Gastrocnemius medialis (tissue), 4 donors: ENCODE measurements around the gene ZNF660. TPM values are rescaled to one million over a fixed set of nuclear protein-coding genes. Genes with fewer than 3 reads are reported as not detected.

Source experiments
- ATAC-seq, 2 donors: fragments of 150-250 bp; one replicate each; pipeline ENCODE4 v1.9.1; 2016
- DNase-seq, 2 donors: peaks; one replicate each; pipeline ENCODE4 v3.0.0-alpha.2; 2019
- H3K27ac ChIP-seq, 4 donors: fragments of 200-600 bp; sonication (generic); 1 replicate in 1 of 4; 2 replicates in 3 of 4; pipeline ENCODE4 v1.5.1; 2016 to 2018; ENCODE audit warnings: mild to moderate bottlenecking in 2 of 4, moderate library complexity in 1 of 4
- H3K27me3 ChIP-seq, 3 donors: fragments of 200-600 bp; sonication (generic) in 2 of 3; 1 replicate in 1 of 3; 2 replicates in 2 of 3; pipeline versions ENCODE4 v1.5.1 to v1.6.0; 2016 to 2019; ENCODE audit warnings: mild to moderate bottlenecking in 1 of 3, moderate library complexity in 1 of 3
- H3K36me3 ChIP-seq, 2 donors: fragments of 200-600 bp; sonication (generic) in 1 of 2; one replicate each; pipeline ENCODE4 v1.5.1; 2017 to 2018
- H3K4me1 ChIP-seq, 2 donors: fragments of 200-600 bp; sonication (generic) in 1 of 2; one replicate each; pipeline ENCODE4 v1.5.1; 2016 to 2017; ENCODE audit warnings: mild to moderate bottlenecking in 2 of 2
- H3K4me3 ChIP-seq, 4 donors: fragments of 200-600 bp; sonication (generic) in 3 of 4; 1 replicate in 1 of 4; 2 replicates in 3 of 4; pipeline ENCODE4 v1.5.1; 2016 to 2019; ENCODE audit warnings: mild to moderate bottlenecking in 2 of 4
- H3K9me3 ChIP-seq, 3 donors: fragments of 200-600 bp; sonication (generic) in 2 of 3; 1 replicate in 1 of 3; 2 replicates in 2 of 3; pipeline ENCODE4 v1.5.1; 2016 to 2019
- POLR2A ChIP-seq, 2 donors: fragments of 450-650 bp; IDR thresholded peaks; one replicate each; pipeline ENCODE4 v1.6.1; 2017; ENCODE audit warnings: antibody characterized with exemption in 2 of 2, mild to moderate bottlenecking in 2 of 2, moderate library complexity in 2 of 2
- in situ Hi-C, 4 donors: fragments of 200-750 bp; cut with MboI; loops; one replicate each; pipeline versions ENCODE4 v1.15.0 to v1.8.0; 2017; ENCODE audit warnings: low sequenced_read_pairs in 4 of 4
- intact Hi-C: fragments of 100-400 bp; cut with DNase I; formaldehyde crosslinking; loops from one replicate; pipeline ENCODE4 v1.15.1; 2023; ENCODE audit warnings: low total_unique reads
- total RNA-seq, 4 donors: library from RNA; depleted of rRNA; stranded (reverse); fragments of >200 nt; gene quantifications; one replicate each; pipeline versions ENCODE4 v1.1.0 to v1.2.3, GENCODE V29; 2016
- TF ChIP-seq, protein P1 (sequence below), 5 experiments: fragments of 450-650 bp in 3 of 5; fragments of 200-600 bp in 2 of 5; sonication (generic) in 2 of 5; IDR thresholded peaks in 4 of 5; conservative IDR thresholded peaks in 1 of 5; 1 replicate in 4 of 5; 2 replicates in 1 of 5; pipeline ENCODE4 v1.5.1; 2016 to 2019; ENCODE audit warnings: antibody characterized with exemption in 5 of 5, mild to moderate bottlenecking in 3 of 5, moderate library complexity in 3 of 5

Gene ZNF660
- total RNA-seq, 4 donors from 2014 or later: 0.13 to 0.39 (median 0.28) TPM

DNA sequence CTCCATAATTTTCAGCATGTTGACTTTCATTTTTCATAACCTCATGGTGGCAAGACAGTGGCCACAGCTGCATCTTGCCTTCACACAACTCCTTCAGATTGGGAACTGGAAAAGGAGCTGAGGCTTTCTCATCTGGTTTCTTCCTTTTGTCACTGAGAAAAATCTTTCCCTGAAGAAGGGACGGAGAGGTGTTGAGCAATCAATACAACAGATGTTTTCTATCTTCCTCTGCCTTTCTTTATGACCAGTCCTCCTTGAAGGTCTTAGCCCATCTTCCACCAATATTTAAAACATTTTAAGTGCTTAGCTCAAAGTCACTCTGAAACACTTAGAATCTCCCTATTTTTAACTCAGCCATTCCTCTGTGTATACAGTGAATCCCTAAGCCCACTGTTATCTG, 11.9 kb downstream of the ZNF660 start:
- no peak for DNase-seq
- Histone ChIP-seq H3K9me3 (peaks cover 0 to 23% (median 3%) of the 10 kb centered on the region in 3 donors), H3K4me3 (no peak overlapping the region), H3K4me1 (no peaks in the 10 kb centered on the region), H3K36me3 (peaks cover 0 to 14% of the 10 kb centered on the region in 2 donors), H3K27ac (no peak overlapping the region), H3K27me3 (no peaks in the 10 kb centered on the region)
- TF ChIP-seq, protein P1, sequence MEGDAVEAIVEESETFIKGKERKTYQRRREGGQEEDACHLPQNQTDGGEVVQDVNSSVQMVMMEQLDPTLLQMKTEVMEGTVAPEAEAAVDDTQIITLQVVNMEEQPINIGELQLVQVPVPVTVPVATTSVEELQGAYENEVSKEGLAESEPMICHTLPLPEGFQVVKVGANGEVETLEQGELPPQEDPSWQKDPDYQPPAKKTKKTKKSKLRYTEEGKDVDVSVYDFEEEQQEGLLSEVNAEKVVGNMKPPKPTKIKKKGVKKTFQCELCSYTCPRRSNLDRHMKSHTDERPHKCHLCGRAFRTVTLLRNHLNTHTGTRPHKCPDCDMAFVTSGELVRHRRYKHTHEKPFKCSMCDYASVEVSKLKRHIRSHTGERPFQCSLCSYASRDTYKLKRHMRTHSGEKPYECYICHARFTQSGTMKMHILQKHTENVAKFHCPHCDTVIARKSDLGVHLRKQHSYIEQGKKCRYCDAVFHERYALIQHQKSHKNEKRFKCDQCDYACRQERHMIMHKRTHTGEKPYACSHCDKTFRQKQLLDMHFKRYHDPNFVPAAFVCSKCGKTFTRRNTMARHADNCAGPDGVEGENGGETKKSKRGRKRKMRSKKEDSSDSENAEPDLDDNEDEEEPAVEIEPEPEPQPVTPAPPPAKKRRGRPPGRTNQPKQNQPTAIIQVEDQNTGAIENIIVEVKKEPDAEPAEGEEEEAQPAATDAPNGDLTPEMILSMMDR (IDR thresholded peaks at IDR 0.05 in 4 of 5, conservative IDR thresholded peaks at IDR 0.05 in 1 of 5): no peak
- no peak for TF ChIP-seq POLR2A (IDR thresholded peaks at IDR 0.05)
- intact Hi-C loops: no loop called here
- in situ Hi-C loops: no loop called here
- no peak for ATAC-seq

DNA sequence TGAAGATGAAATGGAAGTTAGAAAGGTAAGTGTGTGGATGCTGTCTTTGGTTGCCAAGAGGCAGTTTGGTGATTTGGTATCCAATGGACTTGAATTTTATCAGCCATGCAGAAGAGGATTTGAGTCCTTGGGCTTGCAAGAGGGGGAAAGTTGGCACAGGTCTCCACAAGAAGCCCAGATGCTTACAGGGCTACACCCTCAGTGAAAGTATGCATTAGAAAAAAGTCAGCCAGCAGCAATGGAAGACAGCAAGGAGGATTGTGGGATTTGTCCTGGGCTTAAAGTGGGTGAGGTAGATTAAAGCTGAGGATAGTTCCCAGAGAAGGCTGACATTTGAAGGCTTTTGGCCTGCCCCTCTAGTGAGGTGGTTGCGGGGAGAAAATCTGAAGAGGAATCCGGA, 17.0 kb downstream of the ZNF660 start:
- Histone ChIP-seq H3K9me3 (no peaks in the 10 kb centered on the region), H3K4me3 (no peak overlapping the region), H3K36me3 (no peaks in the 10 kb centered on the region), H3K4me1 (no peaks in the 10 kb centered on the region), H3K27me3 (no peaks in the 10 kb centered on the region), H3K27ac (no peak overlapping the region)
- in situ Hi-C loops: no loop called here
- intact Hi-C loops: no loop called here
- ATAC-seq: no peak
- no peak for DNase-seq
- TF ChIP-seq, protein P1 (IDR thresholded peaks at IDR 0.05 in 4 of 5, conservative IDR thresholded peaks at IDR 0.05 in 1 of 5): no peak
- TF ChIP-seq POLR2A (IDR thresholded peaks at IDR 0.05): no peak

DNA sequence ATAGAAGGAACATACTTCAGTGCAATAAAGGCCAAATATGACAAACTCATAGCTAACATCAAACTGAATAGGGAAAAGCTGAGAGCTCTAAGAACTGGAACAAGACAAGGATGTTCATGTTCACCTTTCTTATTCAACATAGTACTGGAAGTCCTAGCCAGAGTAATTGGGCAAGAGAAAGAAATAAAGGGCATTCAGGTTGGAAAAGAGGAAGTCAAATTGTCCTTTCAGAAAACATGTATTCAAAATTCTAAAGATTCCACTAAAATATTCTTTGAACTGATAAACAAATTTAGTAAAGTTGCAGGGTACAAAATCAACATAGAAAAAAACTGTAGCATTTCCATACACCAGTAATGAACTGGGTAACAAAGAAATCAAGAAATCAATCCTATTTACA, 27.9 kb downstream of the ZNF660 start:
- H3K27me3 ChIP-seq: no peaks in the 10 kb centered on the region
- ATAC-seq (no peak), DNase-seq (no peak)
- H3K4me3 ChIP-seq: no peak overlapping the region
- H3K9me3 ChIP-seq: peaks cover 0 to 4% (median 0%) of the 10 kb centered on the region in 3 donors
- no peak for TF ChIP-seq POLR2A (IDR thresholded peaks at IDR 0.05)
- TF ChIP-seq, protein P1 (IDR thresholded peaks at IDR 0.05 in 4 of 5, conservative IDR thresholded peaks at IDR 0.05 in 1 of 5): no peak
- in situ Hi-C loops: no loop called here
- H3K4me1 ChIP-seq: no peaks in the 10 kb centered on the region
- no peak overlapping the region for H3K27ac ChIP-seq
- intact Hi-C loops: no loop called here
- peaks cover 0 to 7% of the 10 kb centered on the region in 2 donors for H3K36me3 ChIP-seq

DNA sequence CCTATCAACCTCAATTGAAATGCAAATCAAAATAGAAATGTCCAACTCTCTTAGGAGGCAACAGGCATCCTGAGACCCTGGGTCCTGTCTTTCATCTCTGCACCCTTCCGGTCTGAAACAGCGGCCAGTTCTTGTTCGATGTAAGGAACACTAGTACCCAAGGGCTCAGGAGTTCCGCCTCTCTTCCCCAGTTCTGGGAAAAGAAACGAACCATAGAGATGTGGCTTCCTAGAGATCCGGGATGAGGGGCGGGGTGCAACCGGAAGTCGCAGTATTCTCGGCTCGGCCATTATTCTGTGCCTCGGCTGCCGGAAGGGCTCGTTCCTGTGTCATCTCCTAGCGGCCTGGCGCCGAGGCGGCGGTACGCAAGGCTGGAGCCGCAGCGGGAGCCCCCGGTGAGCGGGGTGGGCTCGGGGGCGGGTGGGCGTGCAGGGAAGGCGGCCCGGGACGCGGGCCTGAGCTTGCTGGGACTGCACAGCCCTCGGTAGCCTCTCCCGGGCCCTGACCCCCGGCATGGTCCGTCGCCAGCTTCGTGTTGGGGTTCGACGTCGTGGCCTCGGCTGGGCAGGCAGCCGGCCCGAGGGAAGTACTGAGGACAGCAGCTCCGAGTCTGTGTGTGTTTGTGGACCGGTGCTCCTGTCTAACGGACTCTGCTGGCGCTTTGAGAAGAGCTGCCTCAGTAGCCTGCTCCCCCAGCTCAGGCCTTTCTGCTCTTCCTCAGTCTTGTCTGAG, 40.2 kb downstream of the ZNF660 start, which contains the start of gene ZNF197:
TSS of gene ZNF197 (plus strand) at position 288 of the 732 bp plus-strand sequence. CDS start 4,119 bp downstream, outside the sequence.
- TF ChIP-seq, protein P1 (IDR thresholded peaks at IDR 0.05 in 4 of 5, conservative IDR thresholded peaks at IDR 0.05 in 1 of 5): peak in 1 of 5 experiments; percentile 40
- peak in 1 of 2 donors; percentile 58 for TF ChIP-seq POLR2A (IDR thresholded peaks at IDR 0.05)
- H3K9me3 ChIP-seq: no peaks in the 10 kb centered on the region
- peak within 1 kb of the TSS; percentile 69 to 93 (median 81) for H3K4me3 ChIP-seq
- H3K4me1 ChIP-seq: peaks cover 11 to 30% of the 10 kb centered on the region in 2 donors
- DNase-seq: peak; percentile 77 to 84
- ATAC-seq: peak; percentile 98 to 99
- peak within 1 kb of the TSS; percentile 82 to 93 (median 92) for H3K27ac ChIP-seq
- H3K27me3 ChIP-seq: no peaks in the 10 kb centered on the region
- in situ Hi-C loops: loop anchor here in 1 of 4 donors (10.0 kb wide), 1 partner anchor 300 kb away; no protein-coding TSS in a partner anchor
- intact Hi-C loops: loop anchor here (1.0 to 5.0 kb wide), 6 partner anchors 23 to 303 kb away; partner anchors contain the start of genes KIAA1143, KIF15, TCAIM and ZNF35
- peaks cover 0 to 7% of the 10 kb centered on the region in 2 donors for H3K36me3 ChIP-seq
